SK-N-SH treated with all-trans-retinoic acid at 6 μM for 48 hours (cell line): ENCODE results near the gene DNAJC1.

Source experiments
- ATAC-seq: fragments of 200-7000 bp; cut with Tn5 transposase; 3 replicates; pipeline ENCODE4 v1.9.1; 2020; ENCODE audit warnings: mild to moderate bottlenecking, moderate library complexity
- ARNTL ChIP-seq: fragments of 450-650 bp; formaldehyde crosslinking; IDR thresholded peaks from 2 replicates; pipeline ENCODE4 v1.5.0; 2020; ENCODE audit warnings: low read depth, mild to moderate bottlenecking, moderate library complexity, borderline replicate concordance
- BACH2 ChIP-seq: fragments of 250-450 bp; sonication (Bioruptor Pico); IDR thresholded peaks from 2 replicates; pipeline ENCODE4 v1.9.0; 2021; ENCODE audit warnings: mild to moderate bottlenecking, borderline replicate concordance
- ESRRG ChIP-seq: fragments of 250-450 bp; sonication (Bioruptor Pico); IDR thresholded peaks from 2 replicates; pipeline ENCODE4 v1.6.1; 2021; ENCODE audit warnings: mild to moderate bottlenecking
- GLIS3 ChIP-seq: fragments of 250-450 bp; sonication (Bioruptor Pico); IDR thresholded peaks from 2 replicates; pipeline ENCODE4 v1.5.0; 2020; ENCODE audit warnings: mild to moderate bottlenecking, moderate library complexity
- OSR1 ChIP-seq: fragments of 250-450 bp; sonication (Bioruptor Pico); IDR thresholded peaks from 2 replicates; pipeline ENCODE4 v1.8.0; 2022; ENCODE audit warnings: moderate library complexity, mild to moderate bottlenecking, inconsistent platforms
- PPARA ChIP-seq: fragments of 250-450 bp; sonication (Bioruptor Pico); IDR thresholded peaks from 2 replicates; pipeline ENCODE4 v1.5.0; 2020; ENCODE audit warnings: mild to moderate bottlenecking, borderline replicate concordance
- RARB ChIP-seq: fragments of 250-450 bp; sonication (Bioruptor Pico); IDR thresholded peaks from 2 replicates; pipeline ENCODE4 v1.8.0; 2021; ENCODE audit warnings: mild to moderate bottlenecking, moderate library complexity
- SNAI2 ChIP-seq: fragments of 250-450 bp; sonication (Bioruptor Pico); IDR thresholded peaks from 2 replicates; pipeline ENCODE4 v1.5.0; 2020; ENCODE audit warnings: mild to moderate bottlenecking, moderate library complexity
- TCF4 ChIP-seq: fragments of 250-450 bp; sonication (Bioruptor Pico); IDR thresholded peaks from 2 replicates; pipeline ENCODE4 v1.8.0; 2021; ENCODE audit warnings: mild to moderate bottlenecking, moderate library complexity, borderline replicate concordance
- ZC3H10 ChIP-seq: fragments of 250-450 bp; sonication (Bioruptor Pico); IDR thresholded peaks from 2 replicates; pipeline ENCODE4 v1.5.1; 2021; ENCODE audit warnings: mild to moderate bottlenecking, moderate library complexity
- ZFP3 ChIP-seq: fragments of 250-450 bp; sonication (Bioruptor Pico); IDR thresholded peaks from 2 replicates; pipeline ENCODE4 v1.5.0; 2020; ENCODE audit warnings: mild to moderate bottlenecking, moderate library complexity
- ZFP30 ChIP-seq: fragments of 450-650 bp; formaldehyde crosslinking; IDR thresholded peaks from 2 replicates; pipeline ENCODE4 v1.5.0; 2022; ENCODE audit warnings: mild to moderate bottlenecking, moderate library complexity
- ZNF565 ChIP-seq: fragments of 450-650 bp; formaldehyde crosslinking; conservative IDR thresholded peaks from 2 replicates; pipeline ENCODE4 v1.5.0; 2020; ENCODE audit warnings: low read depth, mild to moderate bottlenecking, moderate library complexity
- ZNF70 ChIP-seq: fragments of 450-650 bp; formaldehyde crosslinking; IDR thresholded peaks from 2 replicates; pipeline ENCODE4 v1.5.0; 2020; ENCODE audit warnings: mild to moderate bottlenecking, moderate library complexity
- ZNF8 ChIP-seq: fragments of 450-650 bp; formaldehyde crosslinking; IDR thresholded peaks from 2 replicates; pipeline ENCODE4 v1.5.0; 2020; ENCODE audit warnings: mild to moderate bottlenecking, moderate library complexity
- TF ChIP-seq, protein P1 (sequence below): fragments of 250-450 bp; sonication (Bioruptor Pico); IDR thresholded peaks from 2 replicates; pipeline ENCODE4 v1.5.1; 2020; ENCODE audit warnings: low read depth, mild to moderate bottlenecking, moderate library complexity
- TF ChIP-seq, protein P2 (sequence below): fragments of 250-450 bp; sonication (Bioruptor Pico); IDR thresholded peaks from 2 replicates; pipeline ENCODE4 v1.8.0; 2021; ENCODE audit warnings: low read depth, mild to moderate bottlenecking, moderate library complexity, borderline replicate concordance
- TF ChIP-seq, protein P3 (sequence below): fragments of 250-450 bp; sonication (Bioruptor Pico); IDR thresholded peaks from 2 replicates; pipeline ENCODE4 v1.5.0; 2020; ENCODE audit warnings: mild to moderate bottlenecking, moderate library complexity
- TF ChIP-seq, protein P4 (sequence below): fragments of 250-450 bp; sonication (Bioruptor Pico); IDR thresholded peaks from 2 replicates; pipeline ENCODE4 v1.8.0; 2020; ENCODE audit warnings: mild to moderate bottlenecking, moderate library complexity, borderline replicate concordance
- TF ChIP-seq, protein P5 (sequence below): fragments of 250-450 bp; sonication (Bioruptor Pico); IDR thresholded peaks from 2 replicates; pipeline ENCODE4 v1.5.1; 2021; ENCODE audit warnings: mild to moderate bottlenecking, moderate library complexity

The DNAJC1 gene

DNA sequence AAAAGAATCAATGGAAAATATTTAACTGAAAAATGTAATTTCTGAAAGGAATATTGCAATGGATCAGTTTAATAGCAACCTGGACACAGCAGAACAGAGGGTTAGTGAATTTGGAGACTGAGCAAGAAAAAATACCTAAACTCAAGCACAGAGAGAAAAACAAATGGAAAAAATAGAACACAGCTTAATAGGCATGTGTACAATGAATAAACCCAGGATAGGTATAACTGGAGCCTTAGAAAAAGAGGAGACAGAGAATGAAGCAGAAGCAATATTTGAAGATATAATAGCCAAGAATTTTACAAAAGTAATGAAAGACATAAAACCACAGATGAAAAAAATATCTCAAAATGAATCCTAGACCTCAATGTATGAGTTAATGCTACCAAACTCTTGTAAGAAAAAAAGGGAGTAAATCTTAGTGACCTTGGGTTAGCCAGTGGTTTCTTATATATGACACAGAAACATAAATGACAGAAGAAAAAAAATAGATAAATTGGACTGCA lies 2.9 kb upstream of the DNAJC1 start:
- no peak for ATAC-seq
- no peak for TF ChIP-seq ESRRG (CRISPR knock-in tag)
- no peak for TF ChIP-seq RARB (CRISPR knock-in tag)
- TF ChIP-seq PPARA = no peak
- TF ChIP-seq ZFP3 (CRISPR knock-in tag) = no peak
- TF ChIP-seq, protein P1, sequence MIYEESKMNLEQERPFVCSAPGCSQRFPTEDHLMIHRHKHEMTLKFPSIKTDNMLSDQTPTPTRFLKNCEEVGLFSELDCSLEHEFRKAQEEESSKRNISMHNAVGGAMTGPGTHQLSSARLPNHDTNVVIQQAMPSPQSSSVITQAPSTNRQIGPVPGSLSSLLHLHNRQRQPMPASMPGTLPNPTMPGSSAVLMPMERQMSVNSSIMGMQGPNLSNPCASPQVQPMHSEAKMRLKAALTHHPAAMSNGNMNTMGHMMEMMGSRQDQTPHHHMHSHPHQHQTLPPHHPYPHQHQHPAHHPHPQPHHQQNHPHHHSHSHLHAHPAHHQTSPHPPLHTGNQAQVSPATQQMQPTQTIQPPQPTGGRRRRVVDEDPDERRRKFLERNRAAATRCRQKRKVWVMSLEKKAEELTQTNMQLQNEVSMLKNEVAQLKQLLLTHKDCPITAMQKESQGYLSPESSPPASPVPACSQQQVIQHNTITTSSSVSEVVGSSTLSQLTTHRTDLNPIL (CRISPR knock-in tag) = no peak
- peak; percentile 64; the same call in 1 of the 2 replicates for TF ChIP-seq ZFP30

DNA sequence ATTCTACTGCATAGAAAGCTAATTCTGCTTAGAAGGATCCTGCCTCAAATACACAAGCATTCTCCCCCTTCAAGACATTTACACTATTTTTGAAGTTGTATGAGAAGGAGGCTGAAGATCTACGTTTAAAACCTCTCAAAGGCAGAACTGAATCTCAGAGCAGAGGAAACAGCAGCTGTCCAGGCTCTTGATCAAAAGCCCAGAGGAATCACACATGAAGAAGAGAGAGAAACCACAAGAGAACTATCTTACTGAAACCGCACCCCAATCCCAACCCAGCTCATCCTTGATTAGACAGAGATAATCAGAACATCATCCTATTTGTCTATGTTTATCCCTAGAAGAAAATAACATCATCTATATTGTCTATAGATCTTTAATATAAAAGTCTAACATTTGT lies 2.2 kb upstream of the DNAJC1 start:
- no peak for ATAC-seq
- TF ChIP-seq GLIS3 = no peak
- TF ChIP-seq, protein P2, sequence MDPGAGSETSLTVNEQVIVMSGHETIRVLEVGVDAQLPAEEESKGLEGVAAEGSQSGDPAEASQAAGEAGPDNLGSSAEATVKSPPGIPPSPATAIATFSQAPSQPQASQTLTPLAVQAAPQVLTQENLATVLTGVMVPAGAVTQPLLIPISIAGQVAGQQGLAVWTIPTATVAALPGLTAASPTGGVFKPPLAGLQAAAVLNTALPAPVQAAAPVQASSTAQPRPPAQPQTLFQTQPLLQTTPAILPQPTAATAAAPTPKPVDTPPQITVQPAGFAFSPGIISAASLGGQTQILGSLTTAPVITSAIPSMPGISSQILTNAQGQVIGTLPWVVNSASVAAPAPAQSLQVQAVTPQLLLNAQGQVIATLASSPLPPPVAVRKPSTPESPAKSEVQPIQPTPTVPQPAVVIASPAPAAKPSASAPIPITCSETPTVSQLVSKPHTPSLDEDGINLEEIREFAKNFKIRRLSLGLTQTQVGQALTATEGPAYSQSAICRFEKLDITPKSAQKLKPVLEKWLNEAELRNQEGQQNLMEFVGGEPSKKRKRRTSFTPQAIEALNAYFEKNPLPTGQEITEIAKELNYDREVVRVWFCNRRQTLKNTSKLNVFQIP (CRISPR knock-in tag) = no peak
- TF ChIP-seq, protein P1 (CRISPR knock-in tag) = no peak
- TF ChIP-seq PPARA = no peak
- no peak for TF ChIP-seq ESRRG (CRISPR knock-in tag)
- no peak for TF ChIP-seq ARNTL
- TF ChIP-seq SNAI2 = no peak
- TF ChIP-seq TCF4 (CRISPR knock-in tag) = no peak
- TF ChIP-seq, protein P3, sequence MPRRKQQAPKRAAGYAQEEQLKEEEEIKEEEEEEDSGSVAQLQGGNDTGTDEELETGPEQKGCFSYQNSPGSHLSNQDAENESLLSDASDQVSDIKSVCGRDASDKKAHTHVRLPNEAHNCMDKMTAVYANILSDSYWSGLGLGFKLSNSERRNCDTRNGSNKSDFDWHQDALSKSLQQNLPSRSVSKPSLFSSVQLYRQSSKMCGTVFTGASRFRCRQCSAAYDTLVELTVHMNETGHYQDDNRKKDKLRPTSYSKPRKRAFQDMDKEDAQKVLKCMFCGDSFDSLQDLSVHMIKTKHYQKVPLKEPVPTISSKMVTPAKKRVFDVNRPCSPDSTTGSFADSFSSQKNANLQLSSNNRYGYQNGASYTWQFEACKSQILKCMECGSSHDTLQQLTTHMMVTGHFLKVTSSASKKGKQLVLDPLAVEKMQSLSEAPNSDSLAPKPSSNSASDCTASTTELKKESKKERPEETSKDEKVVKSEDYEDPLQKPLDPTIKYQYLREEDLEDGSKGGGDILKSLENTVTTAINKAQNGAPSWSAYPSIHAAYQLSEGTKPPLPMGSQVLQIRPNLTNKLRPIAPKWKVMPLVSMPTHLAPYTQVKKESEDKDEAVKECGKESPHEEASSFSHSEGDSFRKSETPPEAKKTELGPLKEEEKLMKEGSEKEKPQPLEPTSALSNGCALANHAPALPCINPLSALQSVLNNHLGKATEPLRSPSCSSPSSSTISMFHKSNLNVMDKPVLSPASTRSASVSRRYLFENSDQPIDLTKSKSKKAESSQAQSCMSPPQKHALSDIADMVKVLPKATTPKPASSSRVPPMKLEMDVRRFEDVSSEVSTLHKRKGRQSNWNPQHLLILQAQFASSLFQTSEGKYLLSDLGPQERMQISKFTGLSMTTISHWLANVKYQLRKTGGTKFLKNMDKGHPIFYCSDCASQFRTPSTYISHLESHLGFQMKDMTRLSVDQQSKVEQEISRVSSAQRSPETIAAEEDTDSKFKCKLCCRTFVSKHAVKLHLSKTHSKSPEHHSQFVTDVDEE (CRISPR knock-in tag) = no peak
- TF ChIP-seq ZFP30 = no peak
- TF ChIP-seq ZNF8 = no peak
- TF ChIP-seq OSR1 (CRISPR knock-in tag) = no peak
- TF ChIP-seq, protein P4, sequence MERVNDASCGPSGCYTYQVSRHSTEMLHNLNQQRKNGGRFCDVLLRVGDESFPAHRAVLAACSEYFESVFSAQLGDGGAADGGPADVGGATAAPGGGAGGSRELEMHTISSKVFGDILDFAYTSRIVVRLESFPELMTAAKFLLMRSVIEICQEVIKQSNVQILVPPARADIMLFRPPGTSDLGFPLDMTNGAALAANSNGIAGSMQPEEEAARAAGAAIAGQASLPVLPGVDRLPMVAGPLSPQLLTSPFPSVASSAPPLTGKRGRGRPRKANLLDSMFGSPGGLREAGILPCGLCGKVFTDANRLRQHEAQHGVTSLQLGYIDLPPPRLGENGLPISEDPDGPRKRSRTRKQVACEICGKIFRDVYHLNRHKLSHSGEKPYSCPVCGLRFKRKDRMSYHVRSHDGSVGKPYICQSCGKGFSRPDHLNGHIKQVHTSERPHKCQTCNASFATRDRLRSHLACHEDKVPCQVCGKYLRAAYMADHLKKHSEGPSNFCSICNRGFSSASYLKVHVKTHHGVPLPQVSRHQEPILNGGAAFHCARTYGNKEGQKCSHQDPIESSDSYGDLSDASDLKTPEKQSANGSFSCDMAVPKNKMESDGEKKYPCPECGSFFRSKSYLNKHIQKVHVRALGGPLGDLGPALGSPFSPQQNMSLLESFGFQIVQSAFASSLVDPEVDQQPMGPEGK (CRISPR knock-in tag) = no peak
- TF ChIP-seq ZNF565 (CRISPR knock-in tag) = no peak
- TF ChIP-seq ZNF70 (CRISPR knock-in tag) = no peak
- TF ChIP-seq ZFP3 (CRISPR knock-in tag) = no peak
- TF ChIP-seq BACH2 = no peak
- no peak for TF ChIP-seq ZC3H10

DNA sequence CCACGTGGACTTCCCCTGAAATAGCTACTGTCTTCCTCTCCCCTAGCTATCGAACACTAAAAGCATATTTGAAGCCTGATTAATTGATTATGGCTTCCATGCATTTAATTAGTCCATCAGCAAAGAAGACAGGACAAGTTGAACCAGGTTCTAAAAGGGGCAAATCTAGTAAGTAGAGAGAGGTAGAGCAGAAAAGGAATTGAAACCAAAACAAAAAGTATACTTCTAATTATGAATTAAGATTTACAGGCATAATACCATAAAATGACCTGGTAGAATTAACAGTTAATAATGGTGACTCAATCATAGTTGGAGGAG lies 393 bp upstream of the DNAJC1 start:
- no peak for ATAC-seq
- TF ChIP-seq, protein P4 (CRISPR knock-in tag) = no peak
- TF ChIP-seq ZNF70 (CRISPR knock-in tag) = no peak
- TF ChIP-seq, protein P2 (CRISPR knock-in tag) = no peak
- TF ChIP-seq ARNTL = no peak
- TF ChIP-seq SNAI2 = no peak
- TF ChIP-seq ZNF8 = no peak
- no peak for TF ChIP-seq BACH2
- TF ChIP-seq ZFP30 = no peak
- TF ChIP-seq, protein P5, sequence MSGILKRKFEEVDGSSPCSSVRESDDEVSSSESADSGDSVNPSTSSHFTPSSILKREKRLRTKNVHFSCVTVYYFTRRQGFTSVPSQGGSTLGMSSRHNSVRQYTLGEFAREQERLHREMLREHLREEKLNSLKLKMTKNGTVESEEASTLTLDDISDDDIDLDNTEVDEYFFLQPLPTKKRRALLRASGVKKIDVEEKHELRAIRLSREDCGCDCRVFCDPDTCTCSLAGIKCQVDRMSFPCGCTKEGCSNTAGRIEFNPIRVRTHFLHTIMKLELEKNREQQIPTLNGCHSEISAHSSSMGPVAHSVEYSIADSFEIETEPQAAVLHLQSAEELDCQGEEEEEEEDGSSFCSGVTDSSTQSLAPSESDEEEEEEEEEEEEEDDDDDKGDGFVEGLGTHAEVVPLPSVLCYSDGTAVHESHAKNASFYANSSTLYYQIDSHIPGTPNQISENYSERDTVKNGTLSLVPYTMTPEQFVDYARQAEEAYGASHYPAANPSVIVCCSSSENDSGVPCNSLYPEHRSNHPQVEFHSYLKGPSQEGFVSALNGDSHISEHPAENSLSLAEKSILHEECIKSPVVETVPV (CRISPR knock-in tag) = no peak
- no peak for TF ChIP-seq TCF4 (CRISPR knock-in tag)
- no peak for TF ChIP-seq ESRRG (CRISPR knock-in tag)
- TF ChIP-seq RARB (CRISPR knock-in tag) = no peak
